NCI-H2196 treated with DMSO at 0.1 percent for 48 hours (cell line): ENCODE data around the gene EEFSEC.

Experiments
- DNase-seq: peaks from one replicate; lab custom pipeline; 2025; ENCODE audit not compliant: unreplicated experiment; lab: John Stamatoyannopoulos, UW

Gene EEFSEC

DNA sequence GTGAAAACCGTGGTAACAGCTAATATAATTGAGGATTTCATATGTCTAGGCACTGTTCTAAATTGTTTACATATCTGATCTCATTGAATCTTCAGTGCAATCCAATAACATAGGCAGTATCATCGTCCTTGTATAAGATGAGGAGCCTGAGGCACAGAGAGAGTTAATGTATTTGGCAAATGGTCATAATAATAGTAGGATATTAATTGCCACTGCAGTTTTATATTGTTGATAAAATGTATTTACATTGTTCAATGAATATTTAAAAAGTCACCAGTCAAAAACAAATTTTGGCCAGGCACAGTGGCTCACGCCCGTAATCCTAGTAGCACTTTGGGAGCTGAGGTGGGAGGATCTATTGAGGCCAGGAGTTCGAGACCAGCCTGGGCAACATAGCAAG is 88.5 kb downstream of the EEFSEC start:
- no peak for DNase-seq

DNA sequence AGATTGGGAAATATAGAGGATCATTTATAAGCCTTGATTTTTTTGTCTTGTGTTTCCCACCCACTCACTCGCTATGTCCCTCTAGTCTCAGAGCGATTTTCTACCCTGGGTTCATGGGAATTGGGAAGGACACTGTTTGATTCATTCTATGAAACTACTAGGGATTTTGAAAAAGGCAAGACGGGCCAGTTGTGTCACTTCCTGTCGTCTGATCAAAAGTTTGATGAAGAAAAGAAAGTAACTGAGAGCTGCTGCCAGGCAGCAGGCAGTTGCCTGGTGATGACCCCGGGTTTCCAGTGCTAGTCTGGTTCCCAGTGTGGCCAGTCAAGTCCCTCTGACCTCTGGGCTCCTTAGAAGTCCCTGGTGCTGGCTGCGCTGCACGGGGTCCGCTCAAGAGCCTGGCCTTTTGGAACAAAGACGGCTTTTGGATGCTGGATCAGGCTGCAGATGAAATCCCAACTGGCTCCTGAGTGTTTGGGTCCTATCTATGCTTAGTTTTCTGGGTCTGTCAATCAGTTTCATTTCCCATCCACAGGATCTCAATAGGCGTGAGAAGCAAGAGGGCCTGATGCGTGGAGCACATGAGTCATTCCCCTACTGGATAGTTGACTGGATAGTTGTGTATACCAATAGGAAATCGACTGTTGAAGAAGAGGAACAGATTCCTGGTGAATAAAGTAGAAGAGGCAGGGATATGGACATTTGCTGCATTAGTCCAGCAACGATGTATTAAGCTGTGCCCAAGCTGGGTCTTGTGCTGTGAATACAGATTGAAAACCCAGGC is 89.7 kb downstream of the EEFSEC start:
- DNase-seq = no peak

DNA sequence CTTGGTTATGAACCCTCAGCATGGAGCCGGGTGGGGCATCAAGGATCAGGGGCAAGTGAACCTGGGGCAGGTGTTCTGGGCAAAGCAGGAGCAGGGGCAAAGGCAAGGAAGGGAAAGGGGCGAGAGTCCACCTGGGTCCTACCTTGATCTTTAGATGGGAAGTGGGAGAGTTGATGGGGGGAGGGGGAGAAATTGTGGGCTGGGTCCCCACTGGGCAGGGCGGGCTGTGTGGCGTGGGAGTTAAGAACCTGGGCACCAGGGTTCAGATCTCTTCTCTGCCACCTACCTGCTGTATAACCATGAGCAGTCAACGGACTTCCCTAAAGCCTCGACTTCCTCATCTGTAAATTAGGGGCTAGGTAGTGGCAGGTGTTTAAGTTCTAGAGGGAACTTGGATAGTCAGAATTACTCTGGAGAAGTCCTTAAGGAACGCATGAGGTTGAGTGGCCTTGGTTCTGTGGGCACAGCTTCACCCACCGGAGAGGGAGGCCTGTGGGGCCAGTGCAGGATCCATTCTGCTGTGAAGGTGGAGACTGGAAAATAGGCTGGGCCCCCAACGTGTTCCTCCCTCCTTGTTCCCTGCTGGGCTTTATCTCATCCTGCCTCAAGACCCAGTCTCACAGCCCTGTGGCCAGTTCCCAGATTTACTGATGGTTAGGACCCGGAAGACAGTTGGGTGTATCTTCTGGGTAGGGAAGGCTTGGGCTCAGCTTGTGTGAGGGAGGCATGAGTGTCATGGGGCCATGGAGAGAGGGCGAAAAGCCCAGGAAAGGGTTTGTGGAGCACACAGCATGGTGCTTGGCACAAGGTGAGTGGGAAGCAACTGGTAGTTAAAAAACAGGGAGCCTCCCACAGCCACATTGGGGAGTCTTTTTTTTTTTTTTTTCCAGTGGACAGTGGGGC is 90.6 kb downstream of the EEFSEC start:
- no peak for DNase-seq

DNA sequence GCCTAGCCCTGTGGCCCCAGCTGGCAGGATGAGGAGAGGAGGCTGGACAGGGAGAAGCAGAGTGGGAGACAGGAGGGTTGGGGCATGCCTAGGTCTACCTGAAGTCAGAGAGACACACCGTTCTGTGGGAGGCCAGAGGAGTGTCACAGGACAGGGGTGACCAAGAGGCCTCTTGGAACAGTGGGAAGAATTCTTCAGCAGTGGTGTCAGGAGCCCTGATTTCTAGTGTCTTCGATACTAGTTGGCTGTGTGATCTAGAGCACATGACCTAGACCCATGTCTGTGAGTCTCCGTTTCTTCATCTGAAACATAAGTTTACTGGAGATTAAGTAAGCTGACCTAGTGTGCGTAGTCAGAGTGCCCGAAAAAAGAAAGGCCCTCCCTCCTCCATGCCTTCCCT is 92.2 kb downstream of the EEFSEC start:
- no peak for DNase-seq

DNA sequence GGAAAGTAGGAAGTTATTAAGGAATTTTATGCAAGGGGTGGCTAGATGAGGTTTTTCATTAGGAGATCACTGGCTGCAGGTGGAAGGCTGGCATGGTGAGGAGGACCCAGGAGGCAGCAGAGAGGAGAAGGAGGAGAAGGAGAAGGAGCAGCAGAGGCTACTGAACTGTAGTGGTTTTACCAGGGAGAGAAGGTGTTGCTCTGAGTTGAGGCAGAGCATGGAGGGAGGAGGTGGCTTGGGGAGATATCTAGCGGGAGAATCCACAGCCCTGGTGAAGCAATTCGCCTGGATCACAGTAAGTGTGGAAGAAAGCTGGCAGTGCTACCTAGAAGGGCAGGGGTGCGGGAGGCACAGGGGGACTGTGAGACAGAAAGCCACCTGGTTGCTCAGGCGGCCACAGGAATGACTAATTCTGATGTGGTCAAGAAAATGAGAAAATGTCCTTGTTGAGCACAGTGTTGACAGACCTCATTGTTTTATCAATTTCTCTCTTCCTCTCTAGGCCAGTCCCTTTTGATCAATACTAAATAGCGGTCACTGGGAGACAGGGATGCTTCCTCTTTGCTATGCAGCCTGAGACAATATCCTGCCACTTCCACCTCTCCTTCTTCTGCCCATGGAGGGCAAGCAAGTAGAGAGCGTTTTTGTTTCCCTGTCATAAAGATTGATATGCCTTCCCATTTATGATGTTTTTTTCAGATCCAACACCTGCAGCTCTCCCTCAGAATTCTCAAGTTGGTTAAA is 94.6 kb downstream of the EEFSEC start:
- DNase-seq = no peak

DNA sequence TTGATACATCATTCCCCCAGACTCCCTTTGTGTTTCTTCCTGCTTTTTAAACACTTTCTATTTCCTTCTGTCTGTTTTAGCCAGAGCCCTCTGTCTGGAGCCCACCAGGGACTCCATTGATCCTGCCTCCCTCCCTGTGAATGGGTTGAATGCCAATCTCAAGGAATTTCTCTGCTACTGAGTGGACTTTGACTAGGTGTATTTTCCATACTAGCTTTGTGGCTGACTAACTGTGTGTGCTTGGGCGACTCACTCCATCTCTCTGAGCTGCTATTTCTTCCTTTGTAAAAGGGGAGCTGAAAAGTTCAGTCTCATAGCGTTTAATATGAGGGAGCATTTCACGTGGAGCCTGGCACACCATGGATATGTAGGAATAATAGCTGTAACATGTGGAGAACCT is 98.8 kb downstream of the EEFSEC start:
- no peak for DNase-seq

DNA sequence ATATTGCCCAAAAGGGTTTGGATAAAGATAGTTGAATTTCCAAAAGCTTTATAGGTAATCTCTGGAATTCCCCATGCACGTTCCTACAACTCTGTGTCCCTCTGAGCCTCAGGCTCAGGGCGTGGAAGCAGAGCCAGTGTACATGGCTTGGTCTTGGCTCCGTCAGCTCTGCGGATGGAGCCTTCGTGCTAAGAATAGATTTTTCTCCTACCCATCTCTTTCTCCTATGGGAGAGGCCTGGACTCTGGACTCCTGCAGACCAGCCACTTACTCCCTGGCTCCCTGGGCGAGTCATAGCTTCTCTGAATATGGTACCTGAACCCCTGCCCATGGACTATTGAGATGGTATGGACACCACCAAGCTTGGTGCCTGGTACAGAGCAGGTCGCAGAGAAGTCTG is 99.9 kb downstream of the EEFSEC start:
- no peak for DNase-seq

DNA sequence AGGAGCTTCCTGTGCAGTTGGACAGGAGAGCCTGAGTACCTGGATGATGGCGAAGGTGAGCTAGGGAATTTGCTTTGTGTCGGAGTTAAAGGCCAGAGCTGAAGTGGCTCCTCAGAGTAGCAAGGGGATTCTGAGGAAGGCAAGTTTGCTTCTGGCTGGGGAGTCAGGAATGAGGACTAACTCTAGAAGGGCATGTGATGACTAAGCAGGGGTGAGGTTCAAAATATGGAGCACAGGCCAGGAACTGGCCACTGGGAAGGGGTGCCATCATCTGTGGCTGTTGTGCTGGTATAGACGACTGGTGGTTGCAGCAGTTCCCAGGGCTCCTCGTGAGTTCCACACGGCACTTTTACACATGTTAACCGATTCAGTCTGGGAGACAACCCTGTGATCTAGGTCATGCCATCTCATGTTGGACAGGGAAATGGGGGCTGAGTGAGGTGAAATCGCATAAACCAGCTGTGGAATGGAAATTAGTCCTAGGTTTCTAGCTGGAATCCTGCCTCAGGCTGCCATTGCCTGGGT is 100.8 kb downstream of the EEFSEC start:
- DNase-seq = no peak

DNA sequence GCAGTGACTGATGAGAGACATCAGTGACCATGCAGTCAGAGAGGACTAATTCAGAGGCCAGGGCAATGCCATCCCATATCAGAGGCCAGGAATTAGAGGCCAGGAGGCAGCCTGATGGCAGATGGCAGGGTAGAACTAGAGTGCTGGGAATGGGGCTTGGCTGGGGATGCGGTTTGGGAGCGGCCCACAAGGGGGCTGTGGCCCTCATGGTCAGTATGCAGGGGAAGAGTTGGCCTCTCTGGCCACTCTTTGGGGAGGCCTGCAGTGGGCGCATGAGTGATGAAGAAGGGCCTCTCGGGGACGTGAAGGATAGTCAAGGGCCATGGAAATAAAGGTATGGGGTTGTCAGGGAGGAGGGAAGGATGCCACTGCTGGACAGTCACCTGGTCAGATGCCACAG is 101.7 kb downstream of the EEFSEC start:
- DNase-seq = no peak

DNA sequence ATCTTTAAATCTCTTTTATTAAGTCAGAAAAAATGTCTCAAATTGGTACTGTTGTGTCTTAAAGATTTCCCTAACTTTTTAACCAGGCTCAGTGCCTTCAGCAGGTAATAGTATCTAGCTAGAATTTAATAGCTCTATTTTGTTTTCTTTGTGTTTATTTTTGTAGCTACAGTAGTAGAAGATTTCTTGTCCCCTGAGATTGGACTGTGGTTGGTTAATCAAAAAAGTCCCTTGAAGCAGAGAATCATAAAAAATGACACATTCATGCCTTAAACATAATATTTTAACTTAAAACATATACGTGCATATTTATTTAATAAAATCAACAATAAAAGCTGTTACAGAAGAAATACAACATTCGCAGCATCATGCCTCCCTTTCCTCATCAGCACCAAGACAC is 102.8 kb downstream of the EEFSEC start:
- DNase-seq = no peak

DNA sequence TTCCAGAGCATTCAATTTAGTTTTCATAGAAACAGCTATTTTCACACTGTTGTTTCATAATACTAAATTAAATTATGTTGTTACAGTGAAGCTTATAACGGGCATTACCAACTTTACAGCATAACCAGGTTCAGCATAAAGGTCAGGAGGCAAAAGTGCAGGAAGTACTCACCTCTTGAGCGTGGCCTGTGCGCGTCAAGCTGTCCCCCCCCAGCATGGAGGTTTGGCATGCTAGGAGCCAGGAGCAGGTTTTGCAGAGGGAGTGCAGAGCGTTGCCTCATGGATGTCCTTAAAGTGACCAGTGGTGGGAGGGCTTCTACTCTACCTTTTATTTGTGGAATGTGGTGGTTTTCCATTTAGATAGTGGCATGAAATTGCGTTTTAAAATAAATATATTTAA is 104.4 kb downstream of the EEFSEC start:
- no peak for DNase-seq

DNA sequence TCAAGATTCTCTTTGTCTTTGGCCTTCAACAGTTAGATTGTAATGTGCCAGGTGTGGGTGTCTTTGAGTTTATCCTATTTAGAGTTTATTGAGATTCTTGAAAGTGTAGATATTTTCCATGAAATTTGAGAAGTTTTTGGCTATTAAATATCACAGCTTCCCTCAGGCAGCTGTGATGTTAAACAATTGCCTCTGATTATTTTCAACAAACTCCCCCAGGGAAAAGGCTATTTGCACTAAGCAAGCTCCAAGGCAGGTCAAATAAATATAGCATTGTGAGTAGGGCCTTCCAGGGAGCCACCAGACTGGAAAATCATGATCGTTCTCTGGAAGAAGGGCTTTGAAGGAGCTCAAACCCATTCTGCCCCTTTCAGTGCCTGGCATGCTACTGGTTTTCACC is 107.0 kb downstream of the EEFSEC start:
- DNase-seq = no peak

DNA sequence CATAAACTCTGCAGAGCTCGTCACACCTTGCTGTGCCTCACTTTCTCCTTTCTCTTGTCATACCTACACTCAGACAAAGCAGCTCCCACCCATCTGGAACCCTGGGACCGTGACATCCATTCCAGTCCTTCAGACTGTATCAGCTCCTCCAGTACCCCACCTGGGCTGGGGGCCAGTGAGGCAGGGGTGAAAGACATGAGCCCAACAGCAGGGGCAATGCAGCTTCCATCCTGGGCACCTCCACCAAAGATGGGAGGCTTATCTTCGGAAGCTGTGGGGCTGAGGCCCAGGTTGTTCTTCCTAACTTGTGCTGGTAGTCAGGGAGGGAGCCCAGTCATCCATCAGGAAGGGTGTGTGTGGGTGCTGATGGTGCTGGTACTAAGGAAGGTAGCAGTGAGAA is 109.2 kb downstream of the EEFSEC start:
- no peak for DNase-seq

DNA sequence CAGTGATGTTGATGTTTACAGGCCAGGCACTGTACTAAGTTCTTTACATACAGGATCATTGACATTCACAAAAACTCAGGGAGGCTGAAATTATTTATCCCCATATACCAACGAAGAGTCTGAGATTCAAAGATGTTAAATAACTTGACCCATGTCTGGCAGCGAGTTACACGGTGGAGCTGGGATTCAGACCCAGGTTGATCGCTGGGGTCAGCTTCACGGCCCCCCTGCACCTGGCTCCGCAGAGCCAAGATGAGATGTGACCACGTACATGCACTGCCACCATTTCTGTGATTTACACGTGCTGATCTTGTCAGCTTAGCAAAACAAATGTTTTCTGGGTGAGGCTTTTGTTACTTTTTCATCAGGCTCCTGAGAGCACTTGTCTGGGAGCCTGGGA is 109.8 kb downstream of the EEFSEC start:
- no peak for DNase-seq

DNA sequence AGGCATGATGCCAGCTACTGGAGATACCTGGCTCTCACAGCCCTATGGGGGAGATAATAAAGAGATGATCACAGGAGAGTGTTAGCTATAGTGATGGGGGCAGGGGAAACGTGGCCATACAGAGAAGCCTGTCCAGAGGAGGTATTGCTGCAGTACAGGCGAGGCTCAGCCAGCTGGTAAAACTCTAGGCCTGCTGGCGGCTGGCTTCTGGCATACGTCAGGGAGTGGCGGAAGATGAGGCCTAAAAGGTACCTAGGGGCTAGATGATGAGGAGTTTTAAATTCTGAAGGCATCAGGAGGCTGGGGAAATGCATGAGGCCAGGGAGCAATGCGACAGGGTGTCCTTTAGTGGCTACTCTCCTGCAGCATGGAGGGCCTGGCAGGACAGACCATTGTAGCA is 110.7 kb downstream of the EEFSEC start:
- DNase-seq = no peak

DNA sequence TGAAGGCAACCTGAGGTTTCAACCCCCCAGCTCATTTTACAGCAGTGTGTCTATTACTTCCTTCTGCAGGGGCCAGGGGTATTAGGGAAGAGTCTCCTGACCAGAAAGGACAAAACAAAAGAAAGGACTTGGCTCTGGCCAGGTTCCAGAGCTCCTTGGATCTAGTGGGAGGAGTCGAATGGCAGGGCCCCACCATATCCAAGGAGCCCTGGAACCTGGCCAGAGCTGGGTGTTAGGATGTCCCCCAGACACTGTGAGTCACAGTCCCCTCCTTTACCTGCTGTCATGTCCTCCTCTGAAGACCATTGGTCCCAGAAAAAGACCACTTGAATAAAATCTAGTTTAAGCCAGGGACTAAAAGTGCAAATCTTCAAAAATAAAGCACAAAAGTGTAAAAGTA is 113.2 kb downstream of the EEFSEC start:
- DNase-seq = peak; percentile 20

DNA sequence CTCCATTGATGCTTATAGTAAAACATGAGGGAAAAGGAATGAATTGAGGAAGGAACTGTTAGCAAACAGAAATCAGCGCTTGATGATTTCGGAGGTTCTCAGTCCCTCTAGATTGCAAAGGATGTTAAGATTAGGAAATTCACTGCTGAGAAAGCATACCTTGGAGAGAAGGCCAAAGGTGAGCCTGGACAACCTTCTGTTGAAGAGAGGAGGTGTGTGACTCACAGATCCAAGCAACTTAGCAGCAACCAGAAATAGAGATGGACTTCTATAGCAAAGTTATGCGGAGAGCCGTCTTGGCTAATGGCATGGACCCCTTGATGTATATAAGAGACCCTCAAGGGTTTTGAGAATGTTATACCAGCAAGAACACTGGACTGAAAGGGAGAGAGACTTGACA is 114.3 kb downstream of the EEFSEC start:
- no peak for DNase-seq

DNA sequence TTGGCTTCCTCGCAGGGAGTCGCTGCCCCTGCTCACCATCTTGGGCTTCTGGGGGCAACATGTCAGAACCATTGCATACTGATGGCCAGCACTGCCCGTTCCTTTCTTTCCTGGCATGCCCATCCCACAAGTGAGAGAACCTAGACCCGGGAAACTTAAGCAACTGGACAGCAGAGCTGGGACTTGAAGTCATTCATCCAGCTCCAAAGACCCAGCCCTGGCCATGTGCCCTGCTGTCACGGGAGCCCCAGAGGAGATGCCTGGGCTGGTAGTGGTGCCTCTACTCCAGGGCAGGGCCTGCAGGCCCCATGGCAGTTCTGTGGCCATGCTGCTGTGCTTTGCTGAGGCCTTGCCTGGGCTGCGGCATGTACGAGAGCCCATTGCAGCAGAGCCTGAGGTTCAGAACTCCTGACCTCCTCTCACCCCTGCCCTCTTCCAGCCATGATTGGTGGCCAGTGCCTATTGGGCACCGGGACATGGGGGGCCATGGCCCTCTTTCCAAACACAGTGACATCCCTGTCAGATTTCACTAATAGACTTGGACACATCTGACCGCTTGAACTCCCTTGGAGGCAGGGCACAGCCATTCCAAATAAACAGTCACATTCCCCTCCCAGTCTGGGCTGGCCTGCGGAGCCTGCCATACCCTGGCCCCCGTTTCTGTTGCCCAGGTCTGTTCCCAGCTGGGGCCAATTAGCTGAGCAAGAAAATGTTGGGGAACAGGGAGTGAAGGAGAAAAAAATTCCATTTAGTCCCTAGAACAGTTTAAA is 115.9 kb downstream of the EEFSEC start:
- DNase-seq = no peak

DNA sequence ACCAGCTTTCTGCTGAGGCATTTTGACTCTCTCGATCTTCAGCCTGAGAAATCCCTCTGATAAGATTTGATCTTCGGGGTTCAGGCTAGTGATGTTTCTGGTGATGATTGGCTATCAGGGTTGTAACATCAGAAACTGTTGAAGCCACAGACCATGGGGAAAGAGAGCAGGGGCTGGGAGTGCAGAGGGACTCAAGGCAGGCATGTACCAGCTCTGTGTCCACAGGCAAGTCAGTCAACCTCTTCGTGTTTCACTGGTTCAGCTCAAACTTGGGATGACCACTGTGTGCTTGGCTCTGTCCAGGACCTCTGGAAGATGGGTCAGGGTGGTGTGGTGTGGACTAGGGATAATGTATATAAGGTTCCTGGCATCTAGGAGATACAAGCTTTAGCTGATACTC is 116.5 kb downstream of the EEFSEC start:
- no peak for DNase-seq

DNA sequence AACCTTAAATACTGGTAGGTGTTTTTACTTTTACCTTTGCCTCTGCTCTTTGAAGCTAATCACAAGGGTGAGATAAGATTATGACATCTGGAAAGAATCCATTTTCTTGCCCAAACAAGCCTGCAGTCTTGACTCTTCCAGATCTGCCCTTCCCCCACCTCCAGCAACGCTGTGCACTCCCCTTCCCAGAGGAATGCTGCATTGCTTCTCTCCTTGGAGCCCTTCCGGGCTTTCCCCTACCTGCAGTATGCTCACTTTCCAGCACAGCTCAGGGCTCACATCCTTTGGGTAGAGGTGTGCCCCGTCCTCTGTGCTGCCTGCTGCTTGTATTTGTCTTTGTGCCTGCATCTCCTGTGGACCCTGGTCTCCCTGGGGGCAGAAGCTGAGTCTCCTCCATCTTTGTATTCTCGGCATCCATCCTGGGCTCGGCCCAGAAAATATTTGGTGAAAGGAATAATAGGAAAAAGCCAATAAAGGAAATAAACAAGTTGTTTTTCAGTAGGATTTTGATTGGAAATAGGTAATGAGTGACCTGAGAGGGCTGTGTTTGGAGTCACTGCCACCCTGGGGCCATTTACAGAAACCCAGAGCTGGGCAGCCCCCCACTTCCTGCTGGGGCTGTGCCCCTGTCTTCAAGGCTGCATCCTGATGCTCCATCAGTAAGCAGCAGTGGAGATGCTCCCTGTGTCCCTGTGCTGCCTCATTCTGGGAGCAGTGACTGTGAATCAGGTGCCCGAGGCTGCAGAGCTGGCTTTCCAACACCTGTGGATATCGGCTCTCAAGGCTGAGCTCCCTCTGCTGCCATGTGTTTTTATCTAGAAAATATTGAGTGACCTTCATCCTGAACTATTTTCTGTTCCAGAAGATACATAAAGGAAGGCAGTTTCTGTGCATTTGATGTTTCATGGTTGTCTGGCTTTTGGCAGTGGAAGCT is 117.5 kb downstream of the EEFSEC start:
- DNase-seq = no peak
